NOMO-1 (cell line): ENCODE results near the gene SNX15.

Source experiments
- DNase-seq, 2 experiments: peaks; one replicate each; lab custom pipeline; 2025; ENCODE audit not compliant: unreplicated experiment in 2 of 2; lab: John Stamatoyannopoulos, UW

The SNX15 gene

DNA sequence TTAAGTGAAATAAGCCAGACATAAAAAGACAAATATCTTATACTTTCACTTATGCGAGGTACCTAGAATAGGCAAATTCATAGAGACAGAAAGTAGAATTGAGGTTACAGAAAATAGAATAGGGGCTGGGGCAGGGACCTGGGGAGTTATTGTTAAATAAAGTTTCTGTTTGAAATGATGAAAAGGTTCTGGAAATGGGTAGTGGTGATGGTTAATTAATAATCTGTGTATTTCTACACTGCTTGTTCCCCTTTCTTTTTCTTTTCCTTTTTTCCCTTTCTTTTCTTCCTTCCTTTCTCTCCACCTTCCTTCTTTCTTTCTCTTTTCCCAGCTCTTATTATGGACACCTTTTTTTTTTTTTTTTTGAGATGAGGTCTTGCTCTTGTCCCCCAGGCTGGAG lies 28.3 kb downstream of the SNX15 start:
- no peak for DNase-seq

DNA sequence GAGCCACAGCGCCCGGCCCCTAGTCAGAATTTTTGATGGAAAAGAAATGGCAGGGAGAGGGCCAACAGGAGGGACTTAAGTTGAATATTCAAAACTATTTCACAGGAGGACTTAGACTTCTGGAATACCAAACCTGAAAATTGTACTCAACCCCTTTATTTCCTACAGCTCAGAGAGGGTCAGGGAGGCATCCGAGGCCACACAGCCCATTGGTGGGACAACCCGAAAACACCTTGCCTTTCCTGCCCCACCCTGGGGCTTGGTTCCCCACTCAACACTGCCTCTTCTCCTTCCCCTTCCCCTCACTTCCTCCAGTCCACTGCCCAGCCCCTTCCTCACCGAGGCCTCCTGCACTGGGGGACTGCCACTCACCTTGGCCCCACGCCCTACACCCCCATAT lies 29.8 kb downstream of the SNX15 start:
- no peak for DNase-seq

DNA sequence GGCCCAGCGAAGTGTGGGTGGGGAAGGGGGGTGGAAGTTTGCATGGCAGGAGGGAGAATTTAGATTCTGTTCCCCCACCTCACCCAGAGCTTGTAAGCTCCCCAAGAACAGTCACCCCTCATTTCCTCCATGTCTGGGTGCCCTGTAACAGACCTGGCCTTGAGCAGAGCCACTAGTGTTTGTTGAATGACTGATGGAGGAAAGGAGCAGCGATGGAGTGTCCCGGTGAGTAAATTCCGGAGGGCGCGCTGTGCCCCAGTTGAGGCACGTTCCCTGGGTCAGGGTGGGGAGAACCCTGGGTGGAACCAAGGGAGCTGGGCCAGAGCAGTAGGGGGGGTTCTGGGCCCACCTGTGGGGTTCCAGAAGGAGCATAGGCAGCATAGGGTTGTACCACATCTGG lies 30.3 kb downstream of the SNX15 start:
- DNase-seq: no peak

DNA sequence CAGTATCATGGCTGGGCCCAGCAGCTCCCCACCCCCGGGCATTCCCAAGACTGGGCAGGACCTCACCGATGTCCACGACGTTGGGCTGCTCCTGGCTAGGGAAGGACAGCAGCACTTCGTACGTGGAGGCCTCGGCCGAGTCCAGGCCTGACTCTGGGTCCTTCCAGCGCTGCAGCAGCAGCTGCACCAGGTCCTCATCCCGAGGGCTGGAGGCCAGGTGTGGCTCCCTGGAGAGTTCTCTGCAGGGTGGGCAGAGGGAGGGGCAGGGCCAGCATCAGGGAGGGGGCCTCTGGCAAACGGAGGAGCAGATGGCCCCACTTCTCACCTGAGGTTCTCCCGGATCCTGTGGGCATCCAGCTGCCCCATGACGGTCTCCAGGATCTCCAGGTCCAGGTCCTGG lies 30.8 kb downstream of the SNX15 start:
- no peak for DNase-seq

DNA sequence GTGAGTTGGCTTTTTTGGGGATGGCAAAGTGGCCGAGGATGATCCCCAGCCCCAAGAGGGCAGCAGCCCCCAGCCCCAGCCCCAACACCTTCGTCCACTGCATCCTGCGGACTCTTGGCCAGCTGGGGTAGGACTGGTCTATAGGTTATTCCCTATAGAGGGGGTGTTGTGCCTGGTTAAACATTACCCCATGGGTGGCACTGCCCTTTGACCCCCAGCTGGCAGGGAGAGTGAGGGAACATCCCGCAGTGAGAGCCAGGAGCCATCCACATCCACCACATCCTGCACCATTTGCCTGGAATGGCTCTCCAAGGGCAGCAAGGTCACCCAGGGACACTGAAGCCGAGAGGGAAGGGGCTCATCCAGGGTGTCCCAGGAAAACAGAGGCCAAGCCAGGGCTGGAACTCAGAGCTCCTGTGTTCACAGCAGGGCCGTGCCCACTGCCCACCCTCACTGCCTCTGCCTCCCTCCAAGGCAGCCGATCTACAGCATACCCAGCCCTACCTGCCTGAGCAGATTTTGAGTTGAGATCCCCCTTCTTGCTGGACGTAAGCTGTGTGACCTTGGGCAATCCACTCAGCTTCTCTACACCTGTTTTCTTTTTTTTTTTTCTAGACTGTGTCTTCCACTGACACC lies 31.3 kb downstream of the SNX15 start, which contains the start of gene NAALADL1:
Gene NAALADL1 (minus strand): TSS at position 135 of the 636 bp plus-strand sequence. CDS start 32 bp downstream, at position 103.
- no peak for DNase-seq

DNA sequence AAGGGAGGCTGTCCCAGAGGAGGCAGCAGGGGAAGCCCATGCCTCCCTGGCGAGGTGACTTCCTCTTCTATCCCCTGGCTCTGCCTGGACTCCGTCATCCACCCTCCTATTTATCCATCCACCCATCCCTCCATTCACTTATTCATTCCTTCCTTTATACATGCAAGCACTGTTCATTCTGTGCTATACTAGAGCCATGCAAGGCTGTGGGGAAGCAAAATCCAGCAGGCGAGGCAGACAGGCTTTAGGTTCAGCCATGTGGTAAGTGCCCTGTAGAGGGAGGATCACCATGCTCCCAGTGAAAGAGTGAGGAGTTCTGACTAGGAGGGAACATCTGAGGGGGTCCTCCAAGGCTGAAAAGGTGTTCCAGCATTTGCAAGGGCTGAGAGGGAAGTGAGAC lies 32.3 kb downstream of the SNX15 start:
- no peak for DNase-seq

DNA sequence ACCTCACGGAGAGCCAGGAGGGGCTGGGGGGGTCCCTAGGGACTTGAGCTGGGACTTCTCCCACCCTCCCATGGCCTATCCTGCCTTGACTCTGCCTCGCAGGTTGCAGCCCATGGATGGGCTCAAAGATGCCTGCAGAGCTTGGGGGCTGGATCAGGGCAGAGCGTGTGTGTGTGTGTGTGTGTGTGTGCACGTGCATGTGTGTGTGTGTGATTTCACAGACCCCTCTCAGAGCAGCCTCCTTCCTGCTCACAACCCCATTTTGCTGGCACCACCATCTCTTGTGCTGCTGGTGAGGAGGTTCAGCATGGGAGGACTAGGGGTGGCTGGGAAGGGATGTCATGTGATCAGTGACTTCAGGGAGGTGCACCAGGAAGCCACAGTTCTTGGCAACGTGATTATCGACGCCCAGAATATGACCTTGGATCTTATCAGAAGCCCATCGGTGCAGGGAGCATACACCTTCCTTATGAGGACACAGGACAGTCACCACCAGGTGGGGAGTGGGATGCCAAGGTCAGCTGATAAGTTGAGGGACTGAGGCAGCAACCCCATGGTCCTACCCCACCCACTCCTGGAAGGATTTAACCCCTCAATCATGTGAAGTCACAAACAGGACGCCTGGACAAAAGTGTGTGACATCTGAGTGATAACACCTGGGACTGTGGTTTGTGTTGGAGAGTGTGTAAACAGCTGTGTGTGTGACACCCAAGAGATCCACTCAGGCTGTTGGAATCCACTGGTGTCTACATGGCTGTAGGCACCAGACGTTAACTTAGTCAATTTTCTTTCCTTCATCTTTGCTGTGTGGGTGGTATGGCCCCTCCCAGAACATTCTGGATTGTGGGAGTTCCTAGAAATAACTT lies 33.0 kb downstream of the SNX15 start:
- DNase-seq: no peak

DNA sequence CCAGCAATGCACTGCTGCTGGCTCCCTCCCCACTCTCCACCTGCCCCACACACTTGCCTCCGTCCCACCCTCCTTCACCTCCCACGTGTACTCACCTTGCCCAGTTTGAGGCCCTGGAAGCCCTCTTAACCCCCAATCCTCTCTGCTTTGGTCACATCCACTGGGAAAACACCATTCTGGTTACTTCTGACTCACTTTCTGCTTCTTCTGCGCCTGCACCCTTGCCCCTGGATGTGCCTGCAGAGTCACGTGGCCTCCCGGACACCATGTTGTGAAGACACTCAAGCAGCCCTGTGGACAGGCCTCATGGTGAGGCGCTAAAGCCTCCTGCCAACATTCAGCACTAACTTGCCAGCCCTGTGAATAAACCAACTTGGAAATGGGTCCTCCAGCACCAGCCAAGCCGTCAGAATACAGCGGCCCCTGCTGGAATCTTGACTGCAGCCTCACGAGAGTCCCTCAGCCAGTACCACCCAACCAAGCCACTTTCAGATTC lies 33.7 kb downstream of the SNX15 start:
- DNase-seq: peak; percentile 28 to 29

DNA sequence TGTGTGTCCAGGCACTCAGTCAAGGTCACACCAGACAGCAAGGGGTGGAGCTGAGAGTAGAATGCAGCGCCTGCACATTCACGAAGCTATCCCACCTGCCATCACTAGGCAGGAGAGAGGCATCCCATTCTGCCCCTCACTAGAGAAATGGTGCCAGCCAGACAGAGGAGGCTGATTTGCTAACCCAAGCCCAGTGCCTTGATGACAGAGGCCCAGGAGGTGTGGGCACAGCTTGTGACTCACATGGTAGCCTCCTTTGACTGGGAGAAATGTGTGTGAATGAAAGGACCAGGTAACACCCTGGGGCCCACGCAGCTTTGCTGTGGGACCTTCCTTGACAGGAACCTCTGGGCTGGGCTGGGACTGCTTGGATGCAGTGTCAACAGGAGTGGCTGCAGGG lies 36.3 kb downstream of the SNX15 start:
- DNase-seq: no peak

DNA sequence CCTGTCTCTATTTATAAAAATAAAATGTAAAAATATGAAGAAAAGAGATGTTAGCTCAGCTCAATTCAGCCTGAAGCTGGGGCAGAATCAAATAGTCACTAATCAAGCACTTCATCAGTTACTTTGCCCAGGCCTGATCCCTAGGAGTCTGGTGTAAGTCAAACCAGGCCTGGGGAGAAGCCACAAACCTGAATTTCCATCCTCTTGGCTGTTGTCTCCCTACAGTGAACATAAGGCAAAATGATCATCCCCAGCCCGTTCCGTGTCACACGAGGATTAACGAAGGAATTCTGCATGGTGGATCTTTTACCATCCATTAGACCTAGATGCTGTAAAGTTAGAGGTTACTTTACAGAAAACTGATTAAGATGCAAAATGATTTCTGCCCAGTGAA lies 37.6 kb downstream of the SNX15 start:
- DNase-seq: no peak

DNA sequence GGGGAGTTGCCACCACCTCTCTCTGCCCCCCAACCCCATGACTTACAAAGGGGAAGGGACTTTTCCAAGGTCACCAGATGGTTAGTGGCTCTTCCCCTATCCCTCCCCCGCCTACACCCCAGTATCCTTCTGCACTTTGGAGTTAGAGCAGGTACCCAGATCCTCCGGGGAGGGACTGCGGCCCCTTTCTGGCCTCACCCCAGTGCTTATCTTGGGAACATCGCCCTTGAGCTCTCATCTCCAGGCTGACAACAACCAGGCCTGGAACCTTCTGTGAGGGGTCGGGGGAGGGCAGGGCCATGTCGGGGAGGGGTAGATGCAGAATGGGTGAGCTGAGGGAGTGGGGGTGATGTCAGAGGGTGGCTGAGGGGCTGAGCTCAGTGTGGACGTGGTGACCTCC lies 38.6 kb downstream of the SNX15 start:
- DNase-seq: no peak

DNA sequence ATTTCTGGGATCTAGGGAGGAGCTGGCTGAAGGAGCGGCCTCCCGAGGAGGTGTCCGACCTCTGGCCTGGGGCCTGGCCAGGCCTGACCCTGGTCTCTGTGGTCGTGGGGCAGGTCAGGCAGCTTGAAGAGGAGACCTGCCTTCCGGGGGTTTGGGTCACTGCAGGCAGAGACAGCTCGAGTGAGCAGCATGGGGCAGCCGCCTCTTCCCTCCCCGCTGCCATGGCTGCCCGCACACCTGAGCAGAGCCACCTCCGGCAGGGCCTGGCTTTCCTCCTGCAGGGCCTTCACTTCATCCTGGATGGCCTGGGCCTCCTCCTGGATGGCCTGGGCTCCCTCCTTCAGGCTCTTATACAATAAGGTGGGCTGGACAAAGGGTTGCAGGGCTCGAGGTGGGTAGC lies 39.1 kb downstream of the SNX15 start:
- DNase-seq: no peak

DNA sequence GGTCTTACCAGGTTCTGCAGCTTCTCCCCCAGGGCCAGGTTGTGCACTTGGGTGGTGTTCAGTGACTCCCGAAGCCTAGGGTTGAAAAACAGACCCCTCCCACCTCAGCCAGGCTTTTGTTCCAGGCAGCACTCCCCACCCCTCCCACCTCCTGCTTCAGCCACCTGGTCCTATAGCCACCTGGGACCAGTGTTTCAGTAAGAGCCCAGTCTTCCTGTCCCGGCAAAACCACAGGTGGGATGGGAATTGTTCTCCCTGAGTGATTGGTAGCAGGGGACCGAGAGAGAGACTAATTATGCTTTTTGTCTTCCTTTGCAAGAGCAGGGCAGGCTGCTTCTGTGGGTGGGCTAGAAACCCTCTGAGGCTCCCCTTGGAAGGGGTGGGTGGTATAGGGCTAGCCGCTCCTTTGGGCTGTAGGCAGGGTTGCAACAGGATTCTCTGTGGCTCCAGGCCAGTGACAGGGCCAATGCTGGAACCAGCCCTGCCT lies 39.6 kb downstream of the SNX15 start:
- DNase-seq: no peak

DNA sequence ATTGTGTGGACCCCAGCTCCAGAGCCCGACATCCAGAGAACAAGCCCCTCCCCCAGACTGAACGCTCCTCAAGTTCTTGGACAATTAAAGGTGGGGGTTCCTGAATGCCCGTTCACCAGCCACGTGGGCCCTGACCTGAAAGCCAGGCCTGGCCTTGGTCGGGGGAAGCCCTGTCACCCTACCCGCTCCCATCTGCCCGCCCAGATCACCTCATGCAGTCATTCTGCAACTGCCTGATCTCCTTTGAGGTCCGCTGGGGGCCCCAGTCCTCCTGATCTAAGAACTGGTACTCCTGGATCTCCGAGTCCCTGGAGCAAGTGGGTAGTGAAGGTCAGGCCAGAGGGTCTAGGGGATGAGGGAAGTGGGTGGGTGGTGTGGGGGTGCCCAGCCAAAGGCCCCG lies 40.2 kb downstream of the SNX15 start:
- no peak for DNase-seq

DNA sequence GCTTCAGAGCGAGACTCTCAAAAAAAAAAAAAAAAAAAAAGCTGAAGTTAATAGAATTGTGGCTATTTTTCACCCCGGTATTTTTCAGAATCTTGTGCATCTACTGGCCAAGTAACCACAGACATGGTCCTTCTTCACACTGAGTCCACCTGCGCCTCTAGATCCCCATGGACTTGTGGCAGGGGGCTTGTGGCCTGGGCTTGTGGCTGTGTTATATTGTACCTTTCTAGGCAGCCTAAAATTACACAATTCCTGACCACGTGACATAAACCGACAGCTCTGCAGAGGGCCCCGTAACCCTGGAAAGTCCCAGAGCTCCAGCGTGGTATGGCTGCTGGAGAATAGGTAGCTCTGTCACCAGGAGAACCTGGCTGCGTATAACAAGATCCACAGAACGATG lies 42.0 kb downstream of the SNX15 start:
- peak; percentile 47 to 52 for DNase-seq

DNA sequence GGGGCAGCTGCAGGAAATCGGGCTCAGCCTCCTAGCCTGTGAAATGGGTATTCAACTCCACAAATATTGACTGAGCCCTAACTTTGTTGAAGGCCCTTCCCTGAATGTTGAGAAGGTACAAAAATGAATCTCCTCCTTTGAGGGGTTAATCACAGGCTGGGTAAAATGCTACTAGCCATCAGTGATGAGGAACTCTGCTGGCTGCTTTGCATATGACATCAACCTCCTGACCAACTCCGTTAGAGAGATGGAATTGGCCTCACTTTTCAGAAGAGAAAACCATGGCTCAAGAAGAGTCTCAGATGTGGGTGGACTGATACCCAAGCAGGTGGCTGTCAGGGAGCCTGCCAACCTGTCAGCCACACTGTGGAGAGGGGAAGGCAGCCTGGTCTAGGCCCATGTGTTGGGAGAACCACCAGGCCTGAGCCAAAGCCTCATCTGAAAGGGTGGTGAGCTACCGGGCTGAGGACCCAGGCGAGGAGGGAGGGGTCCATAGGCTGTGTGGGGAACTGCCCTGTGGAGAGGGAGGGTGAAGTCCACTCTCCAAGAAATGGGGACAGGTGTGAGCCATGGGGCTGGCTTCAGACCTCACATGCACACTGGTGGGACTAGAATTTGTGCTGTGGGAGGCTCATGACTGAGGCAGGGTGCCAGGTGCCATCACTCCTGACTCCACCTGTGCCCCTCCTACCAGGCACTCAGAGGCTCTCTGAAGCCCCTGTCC lies 44.8 kb downstream of the SNX15 start:
- DNase-seq: no peak

DNA sequence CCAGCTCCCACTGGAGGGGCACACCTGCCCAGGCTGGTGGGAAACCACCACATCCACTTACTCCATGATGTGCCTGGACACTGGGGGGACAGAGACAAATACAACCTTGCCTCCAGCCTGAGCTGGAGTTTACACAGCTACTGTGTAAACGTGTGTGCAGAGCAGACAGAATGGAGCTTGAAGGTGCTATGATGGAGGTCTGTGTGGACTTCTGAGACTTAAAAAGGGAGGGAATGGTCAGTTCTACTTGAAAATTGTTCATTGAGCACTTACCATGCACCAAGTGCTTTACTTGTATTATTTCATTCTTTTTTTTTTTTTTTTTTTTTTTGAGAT lies 45.4 kb downstream of the SNX15 start:
- no peak for DNase-seq

DNA sequence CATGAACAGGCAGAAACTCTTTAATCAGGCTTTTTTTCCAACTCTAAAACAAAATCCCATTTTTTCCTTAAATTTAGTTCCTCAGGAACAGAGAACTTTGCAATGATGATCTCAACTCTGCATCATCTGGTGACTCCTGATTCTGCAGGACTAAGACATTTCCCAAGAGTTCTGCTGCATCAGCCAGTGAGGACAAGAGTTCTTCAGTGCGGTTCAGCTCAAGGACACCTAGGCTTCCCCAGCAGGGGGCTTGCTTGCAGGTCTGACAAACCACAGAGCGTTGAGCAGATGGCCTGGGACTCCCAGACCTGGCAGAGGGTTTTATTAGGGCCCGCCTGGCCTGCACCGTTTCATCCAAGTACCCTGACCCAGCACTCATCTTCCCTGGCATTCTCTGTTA lies 50.2 kb downstream of the SNX15 start:
- DNase-seq: no peak

DNA sequence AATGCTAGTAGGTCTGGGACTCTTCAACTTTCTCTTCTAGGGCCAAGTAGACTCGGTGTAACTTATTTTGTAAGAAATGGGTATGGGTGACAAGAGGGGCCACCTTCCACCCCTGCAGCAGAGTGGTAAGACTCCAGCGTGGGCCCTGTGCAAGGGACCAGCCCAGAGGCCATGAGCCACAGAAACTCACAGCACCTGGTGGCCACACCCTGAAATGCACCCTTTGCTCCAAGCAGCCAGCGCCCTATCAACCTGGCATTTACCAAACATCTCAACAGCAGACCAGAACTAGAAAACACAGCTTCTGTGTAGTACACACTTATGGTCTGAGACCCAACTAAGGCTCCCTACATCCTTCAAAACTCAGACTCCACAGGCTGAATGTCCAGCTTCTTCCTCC lies 50.9 kb downstream of the SNX15 start:
- peak; percentile 9 to 37 for DNase-seq

DNA sequence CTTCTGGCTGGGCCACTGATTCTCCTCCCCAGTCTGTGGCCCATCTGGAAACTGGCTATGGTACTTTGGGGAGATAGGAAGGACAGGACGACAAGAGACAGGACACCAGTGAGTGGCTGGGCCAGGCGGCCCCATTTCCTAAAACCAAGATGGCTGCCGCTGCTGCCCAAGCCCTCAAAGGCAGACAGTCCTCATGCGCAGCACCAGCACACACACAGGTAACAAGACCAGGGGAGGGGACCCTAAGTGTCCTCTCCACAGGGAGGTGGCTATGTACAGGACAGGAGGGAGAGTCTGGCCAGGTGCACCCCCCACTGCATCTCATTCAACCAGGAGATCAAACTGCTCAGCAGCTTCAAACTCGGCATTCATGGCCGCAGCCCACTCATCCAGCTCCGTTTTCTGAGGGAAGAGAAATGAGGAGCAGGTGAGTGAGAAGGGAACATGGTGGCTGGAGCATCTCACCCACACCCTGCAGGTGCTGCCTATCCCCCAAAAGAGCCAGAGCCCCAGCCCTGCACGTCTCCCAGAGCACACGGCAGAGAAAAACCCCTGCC lies 51.6 kb downstream of the SNX15 start:
- DNase-seq: no peak
